OCI-LY7 (cell line): Measurements from ENCODE around the gene TTC23L. TPM values are rescaled to one million over a fixed set of nuclear protein-coding genes. Genes with fewer than 3 reads are reported as not detected.

Experiments used
- BruUV-seq: library from RNA; stranded (reverse); fragments of 400-500 nt; replicated peaks from 2 replicates; lab custom pipeline; 2021; lab: Mats Ljungman, UMichigan
- CTCF ChIA-PET: fragments of 300-600 bp; sonication (Branson Sonifier 250); formaldehyde crosslinking; loops from one replicate; lab custom pipeline; 2022; ENCODE audit warnings: antibody characterized with exemption; ENCODE audit not compliant: unreplicated experiment; lab: Charles Lee
- POLR2A ChIA-PET: fragments of 300-600 bp; sonication (Branson Sonifier 250); formaldehyde crosslinking; loops from one replicate; lab custom pipeline; 2022; ENCODE audit warnings: antibody characterized with exemption; lab: Charles Lee
- DNase-seq: peaks from one replicate; pipeline ENCODE4 v3.0.0-alpha.2; 2015; ENCODE audit warnings: low spot score
- H2AFZ ChIP-seq: fragments of 200-600 bp; sonication (generic), shearing (Covaris generic); 2 replicates; pipeline ENCODE4 v1.6.1; 2014; ENCODE audit warnings: mild to moderate bottlenecking, antibody characterized with exemption, low read length, moderate library complexity
- H3K27ac ChIP-seq: fragments of 200-600 bp; sonication (generic); 2 replicates; pipeline ENCODE4 v1.5.1; 2014; ENCODE audit warnings: mixed run types, low read depth, mild to moderate bottlenecking, moderate library complexity, low read length, inconsistent platforms; ENCODE audit not compliant: poor library complexity, severe bottlenecking
- H3K36me3 ChIP-seq: fragments of 200-600 bp; sonication (generic); 2 replicates; pipeline ENCODE4 v1.6.1; 2014; ENCODE audit warnings: mild to moderate bottlenecking, antibody characterized with exemption, low read length, moderate library complexity, mixed read lengths; ENCODE audit not compliant: insufficient read depth
- H3K4me1 ChIP-seq: fragments of 200-600 bp; sonication (generic); 2 replicates; pipeline ENCODE4 v1.5.1; 2014; ENCODE audit warnings: mild to moderate bottlenecking, low read length; ENCODE audit not compliant: insufficient read depth, poor library complexity, severe bottlenecking
- H3K4me2 ChIP-seq: fragments of 200-600 bp; sonication (generic); 2 replicates; pipeline ENCODE4 v1.6.1; 2014; ENCODE audit warnings: mild to moderate bottlenecking, low read length
- H3K4me3 ChIP-seq: fragments of 200-600 bp; sonication (generic); 2 replicates; pipeline ENCODE4 v1.5.1; 2014; ENCODE audit warnings: mild to moderate bottlenecking, low read depth, low read length; ENCODE audit not compliant: poor library complexity, severe bottlenecking
- H3K79me2 ChIP-seq: fragments of 200-600 bp; sonication (generic); 2 replicates; pipeline ENCODE4 v1.6.1; 2016; ENCODE audit warnings: low read depth, mild to moderate bottlenecking, low read length, moderate library complexity, mixed read lengths; ENCODE audit not compliant: insufficient read depth
- H3K9me2 ChIP-seq: fragments of 200-600 bp; sonication (generic); 2 replicates; pipeline ENCODE4 v1.6.1; 2016; ENCODE audit warnings: mild to moderate bottlenecking, low read length, mixed read lengths; ENCODE audit not compliant: insufficient read depth
- H3K9me3 ChIP-seq: fragments of 200-600 bp; sonication (generic); 2 replicates; pipeline ENCODE4 v1.6.1; 2014; ENCODE audit warnings: mild to moderate bottlenecking, mixed run types, low read length, mixed read lengths
- H4K20me1 ChIP-seq: fragments of 200-600 bp; sonication (generic); 2 replicates; pipeline ENCODE4 v1.6.1; 2014; ENCODE audit warnings: mild to moderate bottlenecking, antibody characterized with exemption, low read length, moderate library complexity, mixed read lengths; ENCODE audit not compliant: insufficient read depth
- EZH2phosphoT487 ChIP-seq: fragments of 200-600 bp; sonication (generic); IDR thresholded peaks from 2 replicates; pipeline ENCODE4 v1.6.1; 2018; ENCODE audit warnings: low read depth, borderline replicate concordance, mild to moderate bottlenecking, mixed run types, antibody characterized with exemption, low read length, moderate library complexity, mixed read lengths
- intact Hi-C: fragments of 100-400 bp; cut with micrococcal nuclease; formaldehyde crosslinking; loops from one replicate; pipeline ENCODE4 v1.10.0; 2022; ENCODE audit not compliant: unreplicated experiment
- total RNA-seq, 2 experiments: library from RNA; depleted of rRNA in 1 of 2; stranded (reverse); fragments of >200 nt in 1 of 2; shearing (Covaris generic) in 1 of 2; gene quantifications; 2 replicates each; pipeline ENCODE4 v1.2.3, GENCODE V29; 2014 to 2022
- TF ChIP-seq, protein P1 (sequence below): fragments of 200-600 bp; sonication (generic); conservative IDR thresholded peaks from 2 replicates; pipeline ENCODE4 v1.5.1; 2014; ENCODE audit warnings: mild to moderate bottlenecking, antibody characterized with exemption, low read length, moderate library complexity, mixed read lengths

Gene TTC23L
- total RNA-seq, 2 experiments from 2014 or later, result 0.06 to 1.4 TPM

DNA sequence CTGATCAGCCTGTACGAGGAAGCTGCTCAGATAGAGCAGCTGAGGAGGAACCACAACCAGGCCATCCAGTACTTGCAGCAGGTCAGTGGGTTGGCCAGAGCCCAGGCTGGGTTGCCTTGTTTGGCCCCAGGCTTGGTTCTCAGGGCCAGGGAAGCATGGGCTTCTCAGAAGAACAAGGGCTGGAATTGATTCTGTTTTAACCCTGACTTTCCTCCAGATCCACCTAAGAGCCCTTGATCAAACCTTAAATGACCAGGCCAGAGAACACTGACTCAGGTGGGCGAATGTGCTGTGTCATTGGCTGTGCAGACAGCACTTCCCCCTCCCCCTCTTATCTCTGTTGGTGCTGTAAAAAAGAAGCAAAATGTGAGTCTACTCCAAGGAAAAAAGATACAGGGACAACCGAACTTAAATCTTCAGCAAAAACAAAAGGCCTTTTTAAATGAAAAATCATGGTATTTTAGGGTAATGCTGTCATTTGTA, 28.1 kb downstream of the TTC23L start:
- H4K20me1 ChIP-seq, result no peaks in the 10 kb centered on the region
- no TSS peak for BruUV-seq
- H3K4me3 ChIP-seq, result no peak overlapping the region
- H3K9me3 ChIP-seq, result no peaks in the 10 kb centered on the region
- ChIA-PET CTCF (no interaction called here), POLR2A (no interaction called here)
- no peak overlapping the region for H3K4me2 ChIP-seq
- H3K79me2 ChIP-seq, result no peaks in the 10 kb centered on the region
- H3K9me2 ChIP-seq, result no peaks in the 10 kb centered on the region
- no peak for DNase-seq
- H3K36me3 ChIP-seq, result no peaks in the 10 kb centered on the region
- no peak overlapping the region for H2AFZ ChIP-seq
- no peaks in the 10 kb centered on the region for H3K4me1 ChIP-seq
- intact Hi-C loops, result no loop called here
- no peak for TF ChIP-seq EZH2phosphoT487
- TF ChIP-seq, protein P1, sequence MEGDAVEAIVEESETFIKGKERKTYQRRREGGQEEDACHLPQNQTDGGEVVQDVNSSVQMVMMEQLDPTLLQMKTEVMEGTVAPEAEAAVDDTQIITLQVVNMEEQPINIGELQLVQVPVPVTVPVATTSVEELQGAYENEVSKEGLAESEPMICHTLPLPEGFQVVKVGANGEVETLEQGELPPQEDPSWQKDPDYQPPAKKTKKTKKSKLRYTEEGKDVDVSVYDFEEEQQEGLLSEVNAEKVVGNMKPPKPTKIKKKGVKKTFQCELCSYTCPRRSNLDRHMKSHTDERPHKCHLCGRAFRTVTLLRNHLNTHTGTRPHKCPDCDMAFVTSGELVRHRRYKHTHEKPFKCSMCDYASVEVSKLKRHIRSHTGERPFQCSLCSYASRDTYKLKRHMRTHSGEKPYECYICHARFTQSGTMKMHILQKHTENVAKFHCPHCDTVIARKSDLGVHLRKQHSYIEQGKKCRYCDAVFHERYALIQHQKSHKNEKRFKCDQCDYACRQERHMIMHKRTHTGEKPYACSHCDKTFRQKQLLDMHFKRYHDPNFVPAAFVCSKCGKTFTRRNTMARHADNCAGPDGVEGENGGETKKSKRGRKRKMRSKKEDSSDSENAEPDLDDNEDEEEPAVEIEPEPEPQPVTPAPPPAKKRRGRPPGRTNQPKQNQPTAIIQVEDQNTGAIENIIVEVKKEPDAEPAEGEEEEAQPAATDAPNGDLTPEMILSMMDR, result no peak
- H3K27ac ChIP-seq, result no peak overlapping the region

- Histone ChIP-seq H3K4me3 (no peak overlapping the region), H3K4me1 (no peaks in the 10 kb centered on the region), H3K9me3 (no peaks in the 10 kb centered on the region), H3K4me2 (no peak overlapping the region), H2AFZ (no peak overlapping the region), H3K9me2 (no peaks in the 10 kb centered on the region), H3K79me2 (no peaks in the 10 kb centered on the region), H4K20me1 (no peaks in the 10 kb centered on the region), H3K36me3 (no peaks in the 10 kb centered on the region), H3K27ac (no peak overlapping the region)
- CTCF ChIA-PET, result no interaction called here
- DNase-seq, result no peak
- POLR2A ChIA-PET, result interaction anchor here (1.6 kb wide), 1 partner anchor 19 kb away, joined by 4 read pairs; no protein-coding TSS in a partner anchor
- intact Hi-C loops, result no loop called here
- TF ChIP-seq, protein P1, result no peak
- no peak for TF ChIP-seq EZH2phosphoT487
- BruUV-seq, result no TSS peak
Measured at GRCh38 chr5:34867660-34868059, 28.7 kb downstream of the TTC23L start.

GRCh38 chr5:34868791-34869190, 29.8 kb downstream of the TTC23L start:
- Histone ChIP-seq H2AFZ (no peak overlapping the region), H3K4me2 (no peak overlapping the region), H3K9me3 (no peaks in the 10 kb centered on the region), H4K20me1 (no peaks in the 10 kb centered on the region), H3K4me3 (no peak overlapping the region), H3K4me1 (no peaks in the 10 kb centered on the region), H3K9me2 (no peaks in the 10 kb centered on the region), H3K79me2 (no peaks in the 10 kb centered on the region), H3K36me3 (no peaks in the 10 kb centered on the region), H3K27ac (no peak overlapping the region)
- POLR2A ChIA-PET, result interaction anchor here (0.9 to 1.6 kb wide), 2 partner anchors 10 to 20 kb away, joined by 4 read pairs; no protein-coding TSS in a partner anchor
- CTCF ChIA-PET, result interaction anchor here (1.1 kb wide), 1 partner anchor 12 kb away, joined by 3 read pairs; no protein-coding TSS in a partner anchor
- no peak for DNase-seq
- intact Hi-C loops, result no loop called here
- BruUV-seq, result no TSS peak
- no peak for TF ChIP-seq EZH2phosphoT487
- TF ChIP-seq, protein P1, result no peak
